SH-SY5Y (cell line): Measurements from ENCODE around the gene SPNS2.

Experiments
- GATA2 ChIP-seq: IDR thresholded peaks from 2 replicates; pipeline ENCODE4 v1.6.1; 2011; ENCODE audit warnings: mild to moderate bottlenecking, low read depth, low read length
- GATA3 ChIP-seq: IDR thresholded peaks from 2 replicates; pipeline ENCODE4 v1.6.1; 2011; ENCODE audit warnings: low read depth, mild to moderate bottlenecking, low read length, moderate library complexity

DNA sequence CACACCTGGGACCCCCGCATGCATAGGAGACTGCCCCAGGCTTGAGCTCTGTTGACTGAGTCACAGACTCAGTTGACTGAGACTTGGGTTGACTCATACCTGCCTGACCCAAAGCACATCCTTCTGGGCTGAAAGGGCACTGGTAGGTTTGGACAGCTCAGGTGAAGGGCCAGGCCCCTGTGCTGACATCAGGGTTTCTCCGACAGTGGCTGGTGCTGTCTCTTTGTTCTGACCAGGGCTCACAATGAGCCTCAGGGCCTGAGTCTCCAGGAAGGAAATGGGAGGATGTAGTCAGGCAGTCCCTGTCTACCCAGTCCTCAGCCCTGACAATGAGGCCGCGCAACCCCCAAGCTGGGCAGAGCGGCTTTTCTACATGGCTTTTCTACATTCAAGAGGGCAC is 6.5 kb downstream of the SPNS2 start:
- no peak for TF ChIP-seq GATA3
- no peak for TF ChIP-seq GATA2
